ENCODE measurements around the gene PTPRB. TPM values are rescaled to one million over a fixed set of nuclear protein-coding genes. Genes with fewer than 3 reads are reported as not detected.

PTPRB gene
- total and polyA plus RNA-seq, 2 of the 8 experiments (the other 6 are each of a cell fraction or from before 2014, with no cell fraction given): 0.36 to 0.58 TPM

DNA sequence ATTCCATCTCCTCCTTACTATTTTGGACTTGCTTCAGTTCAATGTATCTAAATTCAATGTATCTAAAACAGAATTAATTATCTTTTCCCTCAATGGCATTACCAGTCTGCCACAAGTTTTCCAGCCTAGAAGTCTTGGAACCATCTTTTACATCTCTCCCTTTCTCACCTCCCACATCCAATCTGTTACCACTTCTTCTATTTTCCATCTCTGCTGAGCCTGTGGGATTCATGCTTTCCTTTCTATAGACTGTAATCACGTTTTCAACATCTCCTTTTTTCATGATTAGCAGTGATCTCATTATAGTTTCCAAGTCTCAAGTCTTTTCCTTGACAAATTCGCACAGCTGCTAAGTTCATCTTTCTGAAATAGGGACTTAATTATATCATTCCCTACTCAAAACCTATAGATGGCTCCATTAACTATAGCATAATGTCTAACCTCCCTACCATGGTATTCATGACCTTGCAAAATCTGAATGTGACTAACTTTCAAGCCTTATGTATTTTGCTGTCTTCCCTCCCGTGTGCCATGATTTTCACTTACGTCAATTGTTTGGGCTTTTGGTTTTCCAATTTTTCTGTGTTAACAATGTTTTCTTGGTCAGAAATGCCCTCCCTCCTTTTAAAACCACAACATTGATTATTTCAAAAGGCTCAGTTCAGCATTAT is 20.5 kb upstream of the PTPRB start:
- Histone ChIP-seq H3K4me1 (replicated peaks in 1 of 4; ENCODE audit: control insufficient read depth in 3 of 4, insufficient read depth in 4 of 4, low read length in 3 of 4) (peaks cover 0 to 4% (median 0%) of the 10 kb centered on the region in 4 experiments; a peak in 1 of 7 replicates), H3K79me1 (ENCODE audit: low read depth, low read length) (no peaks in the 10 kb centered on the region), H3K79me2 (ENCODE audit: control insufficient read depth in 1 of 2, insufficient read depth in 2 of 2, low read length in 2 of 2) (no peaks in the 10 kb centered on the region), H3K4me3 (ENCODE audit: extremely low read depth in 1 of 4, insufficient read depth in 2 of 4, low read depth in 3 of 4, low read length in 4 of 4) (no peak overlapping the region), H4K91ac (replicated peaks; ENCODE audit: insufficient read length, low read length) (no peak overlapping the region), H3K9ac (replicated peaks in 1 of 4; ENCODE audit: extremely low read depth in 1 of 4, low read depth in 3 of 4, low read length in 3 of 4) (no peak overlapping the region), H2BK12ac (ENCODE audit: low read depth, low read length) (no peak overlapping the region), H3K23ac (ENCODE audit: insufficient read length) (no peak overlapping the region), H3K18ac (ENCODE audit: extremely low read depth, low read length) (no peak overlapping the region), H2BK120ac (replicated peaks; ENCODE audit: low read depth, low read length) (no peak overlapping the region), H2AFZ (ENCODE audit: low read length) (no peak overlapping the region), H3K14ac (ENCODE audit: insufficient read length) (no peak overlapping the region), H3K9me3 (ENCODE audit: insufficient read depth in 2 of 2, low read depth in 1 of 2, low read length in 1 of 2) (no peaks in the 10 kb centered on the region), H2BK20ac (ENCODE audit: low read length) (no peak overlapping the region), H2AK5ac (ENCODE audit: low read depth, low read length) (no peak overlapping the region), H3K36me3 (ENCODE audit: control insufficient read depth in 2 of 4, insufficient read depth in 4 of 4, low read length in 3 of 4) (no peaks in the 10 kb centered on the region), H3K4me2 (ENCODE audit: insufficient read depth in 1 of 2, low read depth in 2 of 2, low read length in 2 of 2) (no peak overlapping the region), H2BK15ac (ENCODE audit: low read length) (no peak overlapping the region), H2BK5ac (ENCODE audit: low read depth, low read length) (no peak overlapping the region), H4K5ac (ENCODE audit: insufficient read length, low read depth, low read length) (no peak overlapping the region), H3K27me3 (replicated peaks in 1 of 4; ENCODE audit: control insufficient read depth in 3 of 4, extremely low read depth in 1 of 4, insufficient read depth in 3 of 4, low read length in 3 of 4) (no peaks in the 10 kb centered on the region), H3K4ac (replicated peaks; ENCODE audit: insufficient read length, low read depth, low read length) (no peak overlapping the region), H3K56ac (replicated peaks; ENCODE audit: insufficient read length, low read depth, low read length) (no peak overlapping the region), H4K20me1 (replicated peaks in 1 of 2; ENCODE audit: control insufficient read depth in 1 of 2, insufficient read depth in 2 of 2, low read length in 2 of 2) (no peaks in the 10 kb centered on the region), H3K23me2 (ENCODE audit: low read depth, low read length) (no peaks in the 10 kb centered on the region), H4K8ac (ENCODE audit: extremely low read depth, insufficient read depth, low read length) (no peak overlapping the region), H3K27ac (ENCODE audit: low read depth, low read length) (no peak overlapping the region)
- ChIA-PET CTCF (ENCODE audit: partially characterized antibody) (no interaction called here), POLR2A (ENCODE audit: partially characterized antibody) (interaction anchor here (1.1 kb wide), 1 partner anchor 10 kb away, joined by 3 read pairs; no protein-coding TSS in a partner anchor)
- no peak for FAIRE-seq
- 89% methylated on average over 4 of the region's 4 CpGs; no CpG with 5 or more reads in 1 of the 2 experiments for WGBS, 2 experiments (ENCODE audit: extremely low coverage in 1 of 2, insufficient coverage in 1 of 2, insufficient read length in 1 of 2, insufficient replicate concordance in 2 of 2, low coverage in 1 of 2, low lambda C conversion rate in 2 of 2, missing lambda C conversion rate in 1 of 2)
- DNase-seq (ENCODE audit: low read depth in 1 of 2, low spot score in 2 of 2): no peak
- TF ChIP-seq SRF (IDR thresholded peaks at IDR 0.05; ENCODE audit: low read depth, low read length): no peak
- TF ChIP-seq SAP30 (IDR thresholded peaks at IDR 0.05; ENCODE audit: insufficient read depth, insufficient replicate concordance, low read length): no peak
- no peak for TF ChIP-seq YY1 (IDR thresholded peaks at IDR 0.05; ENCODE audit: low read depth, low read length)
- no peak for TF ChIP-seq SP2 (IDR thresholded peaks at IDR 0.05; ENCODE audit: low read length)
- TF ChIP-seq GABPA (IDR thresholded peaks at IDR 0.05; ENCODE audit: borderline replicate concordance, insufficient read depth, low read length): no peak
- TF ChIP-seq POU5F1 (IDR thresholded peaks at IDR 0.05; ENCODE audit: low read depth, low read length): no peak
- TF ChIP-seq, protein P1, sequence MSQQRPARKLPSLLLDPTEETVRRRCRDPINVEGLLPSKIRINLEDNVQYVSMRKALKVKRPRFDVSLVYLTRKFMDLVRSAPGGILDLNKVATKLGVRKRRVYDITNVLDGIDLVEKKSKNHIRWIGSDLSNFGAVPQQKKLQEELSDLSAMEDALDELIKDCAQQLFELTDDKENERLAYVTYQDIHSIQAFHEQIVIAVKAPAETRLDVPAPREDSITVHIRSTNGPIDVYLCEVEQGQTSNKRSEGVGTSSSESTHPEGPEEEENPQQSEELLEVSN (IDR thresholded peaks at IDR 0.05): no peak
- TF ChIP-seq, protein P2, sequence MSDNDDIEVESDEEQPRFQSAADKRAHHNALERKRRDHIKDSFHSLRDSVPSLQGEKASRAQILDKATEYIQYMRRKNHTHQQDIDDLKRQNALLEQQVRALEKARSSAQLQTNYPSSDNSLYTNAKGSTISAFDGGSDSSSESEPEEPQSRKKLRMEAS (IDR thresholded peaks at IDR 0.05): no peak
- no peak for TF ChIP-seq HDAC6 (IDR thresholded peaks at IDR 0.05; ENCODE audit: low read depth, low read length)
- no peak for TF ChIP-seq KDM1A (IDR thresholded peaks at IDR 0.05; ENCODE audit: borderline replicate concordance, low read length)

All from H1 (cell line).